ENCODE measurements around the gene SIGLEC1.

SIGLEC1 gene

GRCh38 chr20:3701061-3701998 lies 11.1 kb downstream of the SIGLEC1 start:
- DNase-seq (ENCODE audit: low read depth), result no peak

GRCh38 chr20:3699037-3699436 lies 13.4 kb downstream of the SIGLEC1 start:
- no peak for DNase-seq (ENCODE audit: low read depth)

GRCh38 chr20:3698591-3699001 lies 13.8 kb downstream of the SIGLEC1 start:
- DNase-seq (ENCODE audit: low read depth), result no peak

GRCh38 chr20:3697588-3698305 lies 14.7 kb downstream of the SIGLEC1 start:
- DNase-seq (ENCODE audit: low read depth), result no peak

GRCh38 chr20:3696745-3697587 lies 15.4 kb downstream of the SIGLEC1 start:
- DNase-seq (ENCODE audit: low read depth), result no peak

GRCh38 chr20:3696200-3696599 lies 16.2 kb downstream of the SIGLEC1 start:
- no peak for DNase-seq (ENCODE audit: low read depth)

- DNase-seq (ENCODE audit: low read depth), result no peak
Measured at GRCh38 chr20:3694864-3695263, 17.5 kb downstream of the SIGLEC1 start.

- no peak for DNase-seq (ENCODE audit: low read depth)
Measured at GRCh38 chr20:3693376-3693775, 19.0 kb downstream of the SIGLEC1 start.

- DNase-seq (ENCODE audit: low read depth), result no peak
Measured at GRCh38 chr20:3692706-3693294, 19.6 kb downstream of the SIGLEC1 start.

GRCh38 chr20:3691897-3692296 lies 20.5 kb downstream of the SIGLEC1 start:
- DNase-seq (ENCODE audit: low read depth), result no peak

GRCh38 chr20:3691306-3691705 lies 21.1 kb downstream of the SIGLEC1 start:
- no peak for DNase-seq (ENCODE audit: low read depth)

GRCh38 chr20:3690413-3690812 lies 22.0 kb downstream of the SIGLEC1 start:
- DNase-seq (ENCODE audit: low read depth), result no peak

GRCh38 chr20:3689978-3690377 lies 22.4 kb downstream of the SIGLEC1 start:
- DNase-seq (ENCODE audit: low read depth), result no peak

- no peak for DNase-seq (ENCODE audit: low read depth)
Measured at GRCh38 chr20:3687655-3688054, 24.7 kb downstream of the SIGLEC1 start.

GRCh38 chr20:3686867-3687321 lies 25.5 kb downstream of the SIGLEC1 start:
- DNase-seq (ENCODE audit: low read depth), result no peak

GRCh38 chr20:3686421-3686820 lies 26.0 kb downstream of the SIGLEC1 start:
- DNase-seq (ENCODE audit: low read depth), result no peak

GRCh38 chr20:3685341-3685740 lies 27.1 kb downstream of the SIGLEC1 start:
- DNase-seq (ENCODE audit: low read depth), result no peak

- no peak for DNase-seq (ENCODE audit: low read depth)
Measured at GRCh38 chr20:3681931-3682781, 30.2 kb downstream of the SIGLEC1 start, which contains the start of gene ADAM33. TSS of gene ADAM33 (minus strand) at chr20:3682010. CDS start at chr20:3682004, 6 bp downstream.

GRCh38 chr20:3681352-3681930 lies 31.0 kb downstream of the SIGLEC1 start:
- no peak for DNase-seq (ENCODE audit: low read depth)

GRCh38 chr20:3680701-3681351 lies 31.6 kb downstream of the SIGLEC1 start:
- DNase-seq (ENCODE audit: low read depth), result no peak
